Stimulated activated CD4-positive, alpha-beta T cell treated with anti-CD3 and anti-CD28 coated beads, Interleukin-12 subunit alpha, Interleukin-12 subunit beta, amount 100 ng/mL, for 4 hours (primary cell): ENCODE data around the gene SEMA3F.

ENCODE experiments used
- DNase-seq: peaks from one replicate; pipeline ENCODE4 v3.0.0-alpha.2; 2020

SEMA3F gene

GRCh38 chr3:50154840-50155490 lies at the start of gene SEMA3F:
Gene SEMA3F, plus strand, starts transcription at chr3:50155324. Its CDS starts 4,299 bp downstream, at chr3:50159623.
- DNase-seq, result peak; percentile 69

- no peak for DNase-seq
Observed at GRCh38 chr3:50111757-50112156, 43.4 kb upstream of the SEMA3F start.

- DNase-seq, result no peak
Observed at GRCh38 chr3:50112462-50112861, 42.7 kb upstream of the SEMA3F start.

- no peak for DNase-seq
Observed at GRCh38 chr3:50117120-50117519, 38.0 kb upstream of the SEMA3F start.

GRCh38 chr3:50118237-50118636 lies 36.9 kb upstream of the SEMA3F start:
- DNase-seq, result no peak

- no peak for DNase-seq
Observed at GRCh38 chr3:50119786-50120185, 35.3 kb upstream of the SEMA3F start.

- DNase-seq, result no peak
Observed at GRCh38 chr3:50120364-50121071, 34.6 kb upstream of the SEMA3F start.

- peak; percentile 65 for DNase-seq
Observed at GRCh38 chr3:50121072-50122032, 33.8 kb upstream of the SEMA3F start.

GRCh38 chr3:50122071-50122470 lies 33.1 kb upstream of the SEMA3F start:
- DNase-seq, result no peak

- no peak for DNase-seq
Observed at GRCh38 chr3:50122661-50123391, 32.3 kb upstream of the SEMA3F start.

- no peak for DNase-seq
Observed at GRCh38 chr3:50123394-50124051, 31.6 kb upstream of the SEMA3F start.

GRCh38 chr3:50124052-50124799 lies 30.9 kb upstream of the SEMA3F start:
- no peak for DNase-seq

GRCh38 chr3:50124800-50125178 lies 30.3 kb upstream of the SEMA3F start:
- no peak for DNase-seq

GRCh38 chr3:50125541-50126286 lies 29.4 kb upstream of the SEMA3F start:
- no peak for DNase-seq

- DNase-seq, result no peak
Observed at GRCh38 chr3:50126287-50127211, 28.6 kb upstream of the SEMA3F start.

GRCh38 chr3:50127251-50127691 lies 27.9 kb upstream of the SEMA3F start:
- DNase-seq, result no peak

GRCh38 chr3:50128001-50128400 lies 27.1 kb upstream of the SEMA3F start:
- no peak for DNase-seq

- no peak for DNase-seq
Observed at GRCh38 chr3:50130436-50130835, 24.7 kb upstream of the SEMA3F start.
